NT2/D1 (cell line): ENCODE measurements around the gene SMARCC2.
"Not testable (repeated sequence)": the region's sequence is repeated elsewhere in the genome, so short reads cannot be mapped to it uniquely, and the experiment has no call there.

Experiments used
- DNase-seq: peaks from one replicate; pipeline ENCODE4 v3.0.0-alpha.2; 2011; ENCODE audit warnings: low read depth, low spot score
- H3K27me3 ChIP-seq: 2 replicates; pipeline ENCODE4 v1.6.0; 2011; ENCODE audit warnings: mild to moderate bottlenecking; ENCODE audit not compliant: insufficient read length, insufficient read depth
- H3K36me3 ChIP-seq: 2 replicates; pipeline ENCODE4 v1.6.1; 2011; ENCODE audit warnings: mild to moderate bottlenecking, low read length, mixed read lengths; ENCODE audit not compliant: insufficient read depth, insufficient read length
- H3K4me1 ChIP-seq: 2 replicates; pipeline ENCODE4 v1.5.1; 2011; ENCODE audit not compliant: insufficient read depth, insufficient read length
- H3K4me3 ChIP-seq: 2 replicates; pipeline ENCODE4 v1.5.1; 2011; ENCODE audit warnings: low read depth; ENCODE audit not compliant: insufficient read length
- H3K9ac ChIP-seq: 2 replicates; pipeline ENCODE4 v1.6.0; 2011; ENCODE audit warnings: low read depth; ENCODE audit not compliant: insufficient read length
- H3K9me3 ChIP-seq: 2 replicates; pipeline ENCODE4 v1.5.1; 2011; ENCODE audit warnings: mild to moderate bottlenecking, low read length; ENCODE audit not compliant: insufficient read depth
- SUZ12 ChIP-seq: IDR thresholded peaks from 2 replicates; pipeline ENCODE4 v1.6.1; 2011; ENCODE audit not compliant: insufficient read length, insufficient read depth; ENCODE audit errors: extremely low read depth
- YY1 ChIP-seq: IDR thresholded peaks from 2 replicates; pipeline ENCODE4 v1.6.1; 2011; ENCODE audit not compliant: insufficient read length, insufficient read depth
- ZNF274 ChIP-seq: IDR thresholded peaks from 2 replicates; pipeline ENCODE4 v1.6.1; 2011; ENCODE audit warnings: mild to moderate bottlenecking, low read depth, low read length

SMARCC2 gene

DNA sequence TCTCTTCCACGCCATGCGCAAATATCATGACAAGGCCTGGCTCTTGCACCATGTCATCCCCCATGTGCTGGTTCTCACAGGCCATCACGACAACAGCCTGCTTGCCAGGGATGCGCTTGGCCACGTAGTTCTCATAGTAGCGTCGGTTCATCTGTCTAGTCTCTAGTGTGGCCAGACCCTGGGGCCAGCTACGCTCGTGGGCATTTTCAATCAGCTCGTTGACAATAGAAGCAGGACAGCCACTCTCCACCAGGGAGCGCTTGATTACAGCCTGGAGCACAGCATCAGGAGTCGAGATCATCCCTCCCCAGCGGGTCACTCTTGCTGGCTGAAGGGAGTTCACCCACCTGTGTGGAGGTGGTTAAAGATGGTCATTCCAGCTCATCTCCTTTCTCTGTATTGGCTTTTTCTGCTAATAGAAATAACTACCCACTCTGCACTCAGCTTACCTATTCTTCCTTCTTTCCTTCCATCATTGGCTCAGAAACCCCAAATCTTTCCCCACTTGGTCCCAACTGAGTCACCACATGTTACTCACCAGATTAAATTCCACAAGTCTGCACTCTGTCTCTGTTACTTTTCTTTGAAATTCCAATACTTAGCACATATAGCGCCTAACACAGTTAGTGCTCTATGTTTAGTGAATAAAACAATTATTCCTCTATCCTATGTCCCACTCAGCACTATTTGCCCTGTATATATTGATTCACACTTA lies 17.3 kb upstream of the SMARCC2 start:
- Histone ChIP-seq H3K4me3 (no peak overlapping the region), H3K9ac (no peak overlapping the region), H3K27me3 (no peaks in the 10 kb centered on the region), H3K4me1 (no peaks in the 10 kb centered on the region), H3K36me3 (peaks cover 60% of the 10 kb centered on the region), H3K9me3 (no peaks in the 10 kb centered on the region)
- no peak for DNase-seq
- TF ChIP-seq ZNF274, result no peak
- no peak for TF ChIP-seq YY1
- no peak for TF ChIP-seq SUZ12

DNA sequence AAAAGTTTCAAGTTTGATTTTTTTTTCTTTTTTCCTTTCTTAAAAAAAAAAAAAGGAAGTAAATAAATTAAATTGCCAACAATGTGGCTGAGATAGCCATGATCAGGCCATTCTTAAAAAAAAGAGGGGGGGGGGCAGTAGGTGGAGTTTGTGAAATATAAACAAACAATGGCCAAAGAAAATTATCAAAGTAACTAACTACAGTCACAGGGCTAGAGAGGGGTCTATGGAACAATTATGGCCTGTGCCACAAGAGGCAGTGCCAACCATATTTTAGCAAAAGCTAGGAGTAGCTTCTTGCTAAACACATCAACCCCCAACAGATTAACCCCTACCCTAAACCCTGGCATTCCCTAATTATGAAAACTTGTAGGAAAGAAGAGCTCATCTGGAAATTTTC lies 16.2 kb upstream of the SMARCC2 start:
- Histone ChIP-seq H3K27me3 (no peaks in the 10 kb centered on the region), H3K4me1 (no peaks in the 10 kb centered on the region), H3K36me3 (peaks cover 51% of the 10 kb centered on the region), H3K9ac (no peak overlapping the region), H3K4me3 (no peak overlapping the region), H3K9me3 (no peaks in the 10 kb centered on the region)
- TF ChIP-seq YY1 (no peak), SUZ12 (no peak), ZNF274 (no peak)
- no peak for DNase-seq

DNA sequence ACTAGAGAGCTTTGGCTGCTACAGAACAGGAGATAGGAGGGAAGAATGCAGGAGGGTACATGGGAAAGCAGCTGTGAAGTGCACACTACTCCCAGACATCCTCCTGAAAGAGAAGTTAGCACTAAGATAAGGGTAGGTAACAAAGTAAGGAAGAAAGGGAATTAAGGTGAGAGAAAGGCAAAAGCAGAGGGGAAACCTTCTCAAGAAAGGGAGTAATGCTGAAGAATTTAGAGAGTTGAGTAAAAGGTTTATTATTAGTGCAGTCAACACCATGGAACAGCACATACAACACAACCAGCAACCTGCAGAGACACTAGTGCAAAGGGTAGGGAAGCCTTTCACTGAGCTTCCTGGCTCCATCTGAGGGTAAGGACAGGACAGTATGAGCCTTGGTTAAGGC lies 15.0 kb upstream of the SMARCC2 start:
- TF ChIP-seq ZNF274, result no peak
- TF ChIP-seq SUZ12, result no peak
- no peak for TF ChIP-seq YY1

DNA sequence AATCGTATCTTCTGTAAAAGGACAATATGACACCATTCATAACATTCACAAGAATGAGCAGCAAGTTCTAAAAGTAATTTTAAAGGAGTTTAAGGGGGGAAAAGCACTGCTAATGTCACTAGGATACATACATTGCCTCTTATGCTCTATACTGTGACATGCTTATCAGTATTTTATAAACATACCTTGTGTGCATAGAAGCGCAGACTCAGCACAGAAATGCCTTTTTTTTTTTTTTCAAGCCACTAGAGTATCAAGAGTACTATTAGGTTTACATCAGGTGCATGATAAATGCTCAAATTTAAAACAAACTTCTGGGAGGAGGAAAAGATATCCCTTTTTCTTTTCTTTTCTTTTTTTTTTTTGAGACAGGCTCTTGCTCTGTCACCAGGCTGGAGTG lies 13.6 kb upstream of the SMARCC2 start:
- DNase-seq, result no peak
- peaks cover 39% of the 10 kb centered on the region for H3K36me3 ChIP-seq
- no peaks in the 10 kb centered on the region for H3K9me3 ChIP-seq
- H3K4me1 ChIP-seq, result peaks cover 4% of the 10 kb centered on the region
- H3K9ac ChIP-seq, result no peak overlapping the region
- no peak overlapping the region for H3K4me3 ChIP-seq
- TF ChIP-seq SUZ12, result no peak
- no peak for TF ChIP-seq YY1
- no peak for TF ChIP-seq ZNF274
- H3K27me3 ChIP-seq, result no peaks in the 10 kb centered on the region

More for the DNA sequence above, 15.0 kb upstream of the SMARCC2 start:
- no peak for DNase-seq
- Histone ChIP-seq H3K9me3 (no peaks in the 10 kb centered on the region), H3K4me3 (no peak overlapping the region), H3K27me3 (no peaks in the 10 kb centered on the region), H3K36me3 (peaks cover 43% of the 10 kb centered on the region), H3K4me1 (peaks cover 4% of the 10 kb centered on the region), H3K9ac (no peak overlapping the region)

DNA sequence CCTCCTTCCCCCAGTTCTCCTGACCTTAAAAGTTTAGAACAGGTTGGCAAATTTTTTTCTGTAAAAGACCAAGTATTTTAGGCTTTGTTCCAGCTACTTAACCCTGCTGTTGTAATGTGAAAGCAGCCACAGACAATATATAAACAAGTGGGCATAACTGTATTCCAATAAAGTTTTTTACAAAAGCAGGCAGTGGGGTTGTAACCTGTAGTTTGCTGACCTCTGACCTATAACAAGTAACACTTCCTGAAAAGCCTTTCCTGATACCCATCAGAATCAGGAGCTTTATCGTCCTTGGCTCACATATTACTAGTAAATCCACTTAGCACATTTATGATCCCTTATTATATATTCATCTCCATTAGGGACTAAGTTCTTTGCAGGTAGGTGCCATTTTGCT lies 13.1 kb upstream of the SMARCC2 start:
- H3K4me3 ChIP-seq, result no peak overlapping the region
- no peak overlapping the region for H3K9ac ChIP-seq
- H3K36me3 ChIP-seq, result peaks cover 34% of the 10 kb centered on the region
- DNase-seq, result no peak
- TF ChIP-seq SUZ12, result no peak
- no peak for TF ChIP-seq ZNF274
- no peak for TF ChIP-seq YY1
- H3K9me3 ChIP-seq, result no peaks in the 10 kb centered on the region
- no peaks in the 10 kb centered on the region for H3K27me3 ChIP-seq
- peaks cover 4% of the 10 kb centered on the region for H3K4me1 ChIP-seq

DNA sequence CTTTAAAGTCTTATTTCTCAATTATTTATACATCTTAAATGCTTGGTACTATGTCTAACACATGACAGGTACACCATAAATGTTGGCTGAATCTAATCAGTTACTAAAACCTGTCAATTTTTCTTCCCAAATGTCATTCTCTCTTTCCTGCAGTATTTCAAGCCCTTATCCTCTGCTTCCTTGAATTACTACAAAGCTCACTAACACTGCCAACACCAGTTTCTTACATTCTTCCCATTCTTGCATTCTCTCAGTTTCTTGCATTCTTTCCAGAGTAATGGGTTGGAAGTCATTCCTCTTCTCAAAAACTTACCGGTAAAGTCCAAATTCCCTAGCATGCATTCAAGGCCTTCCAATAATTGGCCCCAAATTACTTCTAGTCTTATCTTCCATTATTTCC lies 9.6 kb upstream of the SMARCC2 start:
- no peak for TF ChIP-seq YY1
- no peak for TF ChIP-seq SUZ12
- TF ChIP-seq ZNF274, result no peak
- H3K9me3 ChIP-seq, result no peaks in the 10 kb centered on the region
- peaks cover 4% of the 10 kb centered on the region for H3K4me1 ChIP-seq
- no peaks in the 10 kb centered on the region for H3K36me3 ChIP-seq
- no peaks in the 10 kb centered on the region for H3K27me3 ChIP-seq
- no peak overlapping the region for H3K9ac ChIP-seq
- no peak overlapping the region for H3K4me3 ChIP-seq
- no peak for DNase-seq

DNA sequence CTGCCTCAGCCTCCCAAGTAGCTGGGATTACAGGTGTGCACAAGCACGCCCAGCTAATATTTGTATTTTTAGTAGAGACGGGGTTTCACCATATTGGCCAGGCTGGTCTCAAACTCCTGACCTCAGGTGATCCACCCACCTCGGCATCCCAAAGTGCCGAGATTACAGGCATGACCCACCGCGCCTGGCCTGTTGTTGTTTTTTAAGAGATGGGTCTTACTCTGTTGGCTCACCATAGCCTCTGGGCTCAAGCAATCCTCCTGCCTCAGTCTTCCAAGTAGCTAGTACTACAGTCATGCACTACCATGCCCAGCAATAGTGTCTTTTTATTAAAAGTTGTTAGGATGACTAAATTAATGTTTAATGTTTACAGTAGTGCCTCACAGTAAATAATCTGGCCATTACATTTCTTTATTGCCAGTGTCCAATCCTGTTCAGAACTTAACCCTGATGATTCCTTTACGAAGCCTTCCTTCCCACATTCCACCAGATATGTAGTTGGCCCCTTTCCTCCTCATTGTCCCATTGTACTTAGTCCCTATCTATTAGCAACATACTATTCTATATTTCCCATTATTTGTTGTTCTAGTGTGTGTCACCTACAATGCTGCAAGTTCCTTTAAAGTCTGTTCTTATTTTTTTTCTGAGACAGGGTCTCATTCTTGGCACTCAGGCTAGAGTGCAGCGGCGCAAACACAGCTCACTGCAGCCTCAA lies 8.8 kb upstream of the SMARCC2 start:
- H3K4me3 ChIP-seq, result no peak overlapping the region
- TF ChIP-seq YY1 (no peak), ZNF274 (no peak), SUZ12 (no peak)
- no peaks in the 10 kb centered on the region for H3K9me3 ChIP-seq
- no peak for DNase-seq
- H3K4me1 ChIP-seq, result peaks cover 4% of the 10 kb centered on the region
- no peaks in the 10 kb centered on the region for H3K27me3 ChIP-seq
- H3K36me3 ChIP-seq, result no peaks in the 10 kb centered on the region
- no peak overlapping the region for H3K9ac ChIP-seq

DNA sequence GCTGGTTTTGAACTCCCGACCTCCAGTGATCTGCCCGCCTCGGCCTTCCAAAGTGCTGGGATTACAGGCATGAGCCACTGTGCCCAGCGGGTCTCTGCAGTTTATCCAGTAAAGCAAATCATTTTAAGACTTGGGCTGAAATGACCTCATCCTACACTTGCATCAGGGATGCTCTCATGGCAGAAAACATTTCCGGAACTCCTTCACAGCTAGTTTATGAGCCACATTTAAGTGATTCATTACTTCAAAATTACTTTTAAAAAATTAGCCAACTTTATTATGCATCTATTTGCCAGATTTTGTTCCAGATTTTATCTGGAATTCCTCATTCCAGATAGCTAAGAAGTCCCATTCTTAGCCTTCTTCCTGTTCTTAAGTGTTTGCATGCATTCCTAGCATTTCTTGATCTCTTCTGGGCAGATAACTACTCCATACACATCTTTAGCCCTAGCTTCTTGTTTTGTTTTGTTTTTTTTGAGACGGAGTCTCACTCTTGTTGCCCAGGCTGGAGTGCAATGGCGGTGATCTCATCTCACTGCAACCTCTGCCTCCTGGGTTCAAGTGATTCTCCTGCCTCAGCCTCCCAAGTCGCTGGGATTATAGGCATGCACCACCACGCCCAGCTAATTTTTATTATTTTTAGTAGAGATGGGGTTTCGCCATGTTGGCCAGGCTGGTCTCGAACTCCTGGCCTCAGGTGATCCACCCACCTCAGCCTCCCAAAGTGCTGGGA lies 7.7 kb upstream of the SMARCC2 start:
- not testable (repeated sequence) for H3K36me3 ChIP-seq, H3K27me3 ChIP-seq, H3K9ac ChIP-seq, DNase-seq, H3K4me1 ChIP-seq, H3K4me3 ChIP-seq, H3K9me3 ChIP-seq
